ENCODE results near the gene NAALADL2. TPM values are rescaled to one million over a fixed set of nuclear protein-coding genes. Genes with fewer than 3 reads are reported as not detected.
"Not testable (repeated sequence)": the region's sequence is repeated elsewhere in the genome, so short reads cannot be mapped to it uniquely, and the experiment has no call there.

NAALADL2 gene
- polyA plus RNA-seq, 2 donors, result 0.26 to 0.54 TPM

- Histone ChIP-seq H3K36me3 (ENCODE audit: control insufficient read depth in 2 of 2, insufficient read depth in 2 of 2, low read length in 1 of 2) (no peaks in the 10 kb centered on the region), H3K4me1 (ENCODE audit: control insufficient read depth in 2 of 2, insufficient read depth in 2 of 2, low read length in 1 of 2) (no peaks in the 10 kb centered on the region), H3K4me3 (ENCODE audit: low read depth in 1 of 2, low read length in 2 of 2) (no peak overlapping the region), H3K27me3 (ENCODE audit: control insufficient read depth in 1 of 2, insufficient read depth in 2 of 2, low read length in 2 of 2) (no peaks in the 10 kb centered on the region), H3K9me3 (ENCODE audit: control insufficient read depth in 2 of 2, insufficient read depth in 1 of 2, low read depth in 1 of 2, low read length in 1 of 2) (no peaks in the 10 kb centered on the region), H3K27ac (ENCODE audit: low read depth in 2 of 2, low read length in 1 of 2) (no peak overlapping the region)
Observed at GRCh38 chr3:175082631-175083030, 223.5 kb downstream of the NAALADL2 start.

DNA sequence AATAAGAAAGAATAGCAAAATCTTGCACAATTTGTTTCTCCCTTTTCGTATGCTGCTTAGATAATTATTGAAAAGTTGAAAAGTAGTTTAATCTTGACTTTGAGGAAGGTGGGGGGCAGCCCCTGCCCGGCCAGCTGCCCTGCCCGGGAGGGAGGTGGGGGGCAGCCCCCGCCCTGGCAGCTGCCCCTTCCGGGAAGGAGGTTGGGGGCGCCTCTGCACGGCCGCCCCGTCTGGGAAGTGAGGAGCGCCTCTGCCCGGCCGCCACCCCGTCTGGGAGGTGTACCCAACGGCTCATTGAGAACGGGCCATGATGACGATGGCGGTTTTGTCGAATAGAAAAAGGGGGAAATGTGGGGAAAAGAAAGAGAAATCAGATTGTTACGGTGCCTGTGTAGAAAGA lies 228.0 kb downstream of the NAALADL2 start:
- H3K27me3 ChIP-seq (ENCODE audit: control insufficient read depth in 1 of 2, insufficient read depth in 2 of 2, low read length in 2 of 2); H3K4me1 ChIP-seq (ENCODE audit: control insufficient read depth in 2 of 2, insufficient read depth in 2 of 2, low read length in 1 of 2); H3K4me3 ChIP-seq (ENCODE audit: low read depth in 1 of 2, low read length in 2 of 2); H3K27ac ChIP-seq (ENCODE audit: low read depth in 2 of 2, low read length in 1 of 2); H3K36me3 ChIP-seq (ENCODE audit: control insufficient read depth in 2 of 2, insufficient read depth in 2 of 2, low read length in 1 of 2); H3K9me3 ChIP-seq (ENCODE audit: control insufficient read depth in 2 of 2, insufficient read depth in 1 of 2, low read depth in 1 of 2, low read length in 1 of 2): not testable (repeated sequence)
- WGBS, 2 donors, result 92 to 93% methylated on average over 19 of the region's 19 CpGs

GRCh38 chr3:175088766-175089380 lies 229.7 kb downstream of the NAALADL2 start:
- Histone ChIP-seq H3K4me3 (ENCODE audit: low read depth in 1 of 2, low read length in 2 of 2) (no peak overlapping the region), H3K36me3 (ENCODE audit: control insufficient read depth in 2 of 2, insufficient read depth in 2 of 2, low read length in 1 of 2) (no peaks in the 10 kb centered on the region), H3K9me3 (ENCODE audit: control insufficient read depth in 2 of 2, insufficient read depth in 1 of 2, low read depth in 1 of 2, low read length in 1 of 2) (no peaks in the 10 kb centered on the region), H3K27me3 (ENCODE audit: control insufficient read depth in 1 of 2, insufficient read depth in 2 of 2, low read length in 2 of 2) (no peaks in the 10 kb centered on the region), H3K4me1 (ENCODE audit: control insufficient read depth in 2 of 2, insufficient read depth in 2 of 2, low read length in 1 of 2) (no peaks in the 10 kb centered on the region), H3K27ac (ENCODE audit: low read depth in 2 of 2, low read length in 1 of 2) (no peak overlapping the region)
- 78 to 84% methylated on average over 3 of the region's 3 CpGs for WGBS, 2 donors

DNA sequence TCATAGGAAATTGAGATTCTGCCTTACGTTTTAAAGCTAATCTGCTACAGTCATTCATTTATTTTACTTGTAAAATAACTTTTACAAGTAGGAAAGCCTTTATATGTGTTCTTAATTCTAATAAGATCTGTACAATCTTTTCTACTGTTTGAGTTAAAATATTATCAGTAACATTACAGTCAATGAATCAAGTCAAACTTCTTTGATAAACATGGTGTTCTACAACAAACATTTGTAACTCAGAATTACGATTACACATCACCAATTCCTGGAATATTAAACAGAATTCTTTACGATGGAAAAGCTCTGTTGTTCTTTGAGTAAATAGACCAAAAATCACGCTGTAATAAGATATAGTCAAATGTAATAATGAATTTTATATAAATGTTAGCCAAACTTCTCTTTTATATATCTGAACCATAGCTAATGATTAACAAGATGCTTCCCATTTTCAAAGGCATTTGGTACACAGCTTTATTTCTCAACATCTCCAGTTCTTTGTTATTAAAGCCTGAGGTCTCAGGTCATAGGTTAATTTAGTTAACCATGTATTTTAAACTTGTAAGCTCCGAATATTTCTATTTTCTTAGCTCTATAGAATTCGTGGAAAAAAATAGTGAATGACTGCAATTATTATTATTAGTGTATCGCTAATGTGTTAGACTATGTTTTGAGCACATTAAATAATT lies 232.4 kb downstream of the NAALADL2 start:
- WGBS, 2 donors, result 71 to 80% methylated on average over 7 of the region's 7 CpGs
- Histone ChIP-seq H3K27ac (ENCODE audit: low read depth in 2 of 2, low read length in 1 of 2) (no peak overlapping the region), H3K9me3 (ENCODE audit: control insufficient read depth in 2 of 2, insufficient read depth in 1 of 2, low read depth in 1 of 2, low read length in 1 of 2) (no peaks in the 10 kb centered on the region), H3K4me1 (ENCODE audit: control insufficient read depth in 2 of 2, insufficient read depth in 2 of 2, low read length in 1 of 2) (no peaks in the 10 kb centered on the region), H3K4me3 (ENCODE audit: low read depth in 1 of 2, low read length in 2 of 2) (no peak overlapping the region), H3K27me3 (ENCODE audit: control insufficient read depth in 1 of 2, insufficient read depth in 2 of 2, low read length in 2 of 2) (no peaks in the 10 kb centered on the region), H3K36me3 (ENCODE audit: control insufficient read depth in 2 of 2, insufficient read depth in 2 of 2, low read length in 1 of 2) (no peaks in the 10 kb centered on the region)

GRCh38 chr3:175093748-175094147 lies 234.6 kb downstream of the NAALADL2 start:
- no peak overlapping the region for H3K4me3 ChIP-seq (ENCODE audit: low read depth in 1 of 2, low read length in 2 of 2)
- WGBS, 2 donors, result 81 to 85% methylated on average over 3 of the region's 3 CpGs

GRCh38 chr3:175094344-175094743 lies 235.2 kb downstream of the NAALADL2 start:
- no peak overlapping the region for H3K4me3 ChIP-seq (ENCODE audit: low read depth in 1 of 2, low read length in 2 of 2)
- H3K36me3 ChIP-seq (ENCODE audit: control insufficient read depth in 2 of 2, insufficient read depth in 2 of 2, low read length in 1 of 2), result no peaks in the 10 kb centered on the region
- no peaks in the 10 kb centered on the region for H3K9me3 ChIP-seq (ENCODE audit: control insufficient read depth in 2 of 2, insufficient read depth in 1 of 2, low read depth in 1 of 2, low read length in 1 of 2)
- WGBS, 2 donors, result 39 to 59% methylated on average over 2 of the region's 2 CpGs
- no peaks in the 10 kb centered on the region for H3K27me3 ChIP-seq (ENCODE audit: control insufficient read depth in 1 of 2, insufficient read depth in 2 of 2, low read length in 2 of 2)
- no peaks in the 10 kb centered on the region for H3K4me1 ChIP-seq (ENCODE audit: control insufficient read depth in 2 of 2, insufficient read depth in 2 of 2, low read length in 1 of 2)
- no peak overlapping the region for H3K27ac ChIP-seq (ENCODE audit: low read depth in 2 of 2, low read length in 1 of 2)

More at GRCh38 chr3:175093748-175094147, 234.6 kb downstream of the NAALADL2 start:
- H3K4me1 ChIP-seq (ENCODE audit: control insufficient read depth in 2 of 2, insufficient read depth in 2 of 2, low read length in 1 of 2), result no peaks in the 10 kb centered on the region
- H3K9me3 ChIP-seq (ENCODE audit: control insufficient read depth in 2 of 2, insufficient read depth in 1 of 2, low read depth in 1 of 2, low read length in 1 of 2), result no peaks in the 10 kb centered on the region
- H3K27me3 ChIP-seq (ENCODE audit: control insufficient read depth in 1 of 2, insufficient read depth in 2 of 2, low read length in 2 of 2), result no peaks in the 10 kb centered on the region
- no peaks in the 10 kb centered on the region for H3K36me3 ChIP-seq (ENCODE audit: control insufficient read depth in 2 of 2, insufficient read depth in 2 of 2, low read length in 1 of 2)
- no peak overlapping the region for H3K27ac ChIP-seq (ENCODE audit: low read depth in 2 of 2, low read length in 1 of 2)

DNA sequence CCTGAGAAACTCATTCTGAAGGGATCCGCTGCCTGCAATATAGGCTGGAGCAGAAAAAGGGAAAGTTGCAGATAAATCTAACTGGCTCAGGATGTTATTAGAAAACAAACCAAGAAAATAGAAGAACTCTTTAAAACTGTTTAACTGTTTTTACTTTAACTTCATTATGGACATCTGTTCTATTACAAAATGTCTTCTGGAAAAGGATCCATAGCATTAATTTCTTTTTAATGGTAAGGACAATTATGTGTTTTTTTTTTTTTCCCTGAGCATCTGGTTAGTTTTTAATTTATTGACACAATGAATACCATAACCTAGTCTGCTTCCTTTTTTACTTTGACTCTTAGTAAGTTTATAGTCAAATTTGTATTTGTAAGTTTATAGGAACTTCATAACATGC lies 239.5 kb downstream of the NAALADL2 start:
- 96 to 98% methylated on average over 1 of the region's 1 CpG for WGBS, 2 donors
- H3K27ac ChIP-seq (ENCODE audit: low read depth in 2 of 2, low read length in 1 of 2), result no peak overlapping the region

DNA sequence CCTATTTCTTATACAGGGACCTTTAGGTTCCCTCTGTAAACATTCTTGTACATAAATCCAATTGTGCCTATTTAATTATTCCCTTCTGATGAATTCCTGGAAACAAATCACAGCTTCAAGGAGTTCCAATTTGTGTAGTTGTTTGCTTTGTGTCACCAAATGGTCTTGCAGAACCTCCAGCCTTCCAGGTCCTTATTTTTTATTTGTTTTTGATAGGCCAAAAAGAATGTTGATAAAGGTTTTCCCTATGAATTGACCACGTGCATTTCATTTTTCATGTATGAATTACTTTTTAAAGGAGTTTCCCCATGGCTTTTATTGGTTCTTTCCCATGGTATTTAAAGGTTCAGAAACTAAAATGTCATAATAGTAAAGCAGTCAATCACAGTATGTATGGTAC lies 243.0 kb downstream of the NAALADL2 start:
- Histone ChIP-seq H3K4me1 (ENCODE audit: control insufficient read depth in 2 of 2, insufficient read depth in 2 of 2, low read length in 1 of 2) (no peaks in the 10 kb centered on the region), H3K9me3 (ENCODE audit: control insufficient read depth in 2 of 2, insufficient read depth in 1 of 2, low read depth in 1 of 2, low read length in 1 of 2) (no peaks in the 10 kb centered on the region), H3K4me3 (ENCODE audit: low read depth in 1 of 2, low read length in 2 of 2) (no peak overlapping the region), H3K27me3 (ENCODE audit: control insufficient read depth in 1 of 2, insufficient read depth in 2 of 2, low read length in 2 of 2) (no peaks in the 10 kb centered on the region), H3K36me3 (ENCODE audit: control insufficient read depth in 2 of 2, insufficient read depth in 2 of 2, low read length in 1 of 2) (no peaks in the 10 kb centered on the region), H3K27ac (ENCODE audit: low read depth in 2 of 2, low read length in 1 of 2) (no peak overlapping the region)
- 41 to 45% methylated on average over 1 of the region's 1 CpG for WGBS, 2 donors

More for the DNA sequence above, 239.5 kb downstream of the NAALADL2 start:
- H3K36me3 ChIP-seq (ENCODE audit: control insufficient read depth in 2 of 2, insufficient read depth in 2 of 2, low read length in 1 of 2), result no peaks in the 10 kb centered on the region
- no peaks in the 10 kb centered on the region for H3K9me3 ChIP-seq (ENCODE audit: control insufficient read depth in 2 of 2, insufficient read depth in 1 of 2, low read depth in 1 of 2, low read length in 1 of 2)
- H3K4me1 ChIP-seq (ENCODE audit: control insufficient read depth in 2 of 2, insufficient read depth in 2 of 2, low read length in 1 of 2), result no peaks in the 10 kb centered on the region
- no peaks in the 10 kb centered on the region for H3K27me3 ChIP-seq (ENCODE audit: control insufficient read depth in 1 of 2, insufficient read depth in 2 of 2, low read length in 2 of 2)
- no peak overlapping the region for H3K4me3 ChIP-seq (ENCODE audit: low read depth in 1 of 2, low read length in 2 of 2)

GRCh38 chr3:175103298-175103697 lies 244.2 kb downstream of the NAALADL2 start:
- H3K4me1 ChIP-seq (ENCODE audit: control insufficient read depth in 2 of 2, insufficient read depth in 2 of 2, low read length in 1 of 2), result no peaks in the 10 kb centered on the region
- H3K27me3 ChIP-seq (ENCODE audit: control insufficient read depth in 1 of 2, insufficient read depth in 2 of 2, low read length in 2 of 2), result no peaks in the 10 kb centered on the region
- no peaks in the 10 kb centered on the region for H3K9me3 ChIP-seq (ENCODE audit: control insufficient read depth in 2 of 2, insufficient read depth in 1 of 2, low read depth in 1 of 2, low read length in 1 of 2)
- H3K4me3 ChIP-seq (ENCODE audit: low read depth in 1 of 2, low read length in 2 of 2), result no peak overlapping the region
- H3K27ac ChIP-seq (ENCODE audit: low read depth in 2 of 2, low read length in 1 of 2), result no peak overlapping the region
- no peaks in the 10 kb centered on the region for H3K36me3 ChIP-seq (ENCODE audit: control insufficient read depth in 2 of 2, insufficient read depth in 2 of 2, low read length in 1 of 2)

DNA sequence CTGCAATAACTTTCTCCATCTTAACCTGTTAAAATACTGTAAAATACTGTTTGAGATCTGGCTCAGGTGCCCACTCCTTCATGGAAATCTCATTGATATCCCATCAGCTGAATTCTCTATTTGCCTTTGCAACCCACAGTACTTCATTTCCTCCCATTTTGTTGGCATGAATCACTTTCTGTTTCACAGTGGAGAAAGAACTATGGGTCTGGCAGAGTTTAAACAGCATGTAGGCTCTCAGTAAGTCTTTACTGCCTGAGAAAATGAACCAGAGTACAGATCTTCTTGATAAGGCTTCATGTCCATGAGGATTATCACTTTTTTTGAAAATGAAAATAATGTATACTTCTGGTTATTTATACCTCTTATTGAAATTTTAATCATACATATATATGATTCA lies 245.9 kb downstream of the NAALADL2 start:
- Histone ChIP-seq H3K9me3 (ENCODE audit: control insufficient read depth in 2 of 2, insufficient read depth in 1 of 2, low read depth in 1 of 2, low read length in 1 of 2) (no peaks in the 10 kb centered on the region), H3K27ac (ENCODE audit: low read depth in 2 of 2, low read length in 1 of 2) (no peak overlapping the region), H3K4me1 (ENCODE audit: control insufficient read depth in 2 of 2, insufficient read depth in 2 of 2, low read length in 1 of 2) (no peaks in the 10 kb centered on the region), H3K4me3 (ENCODE audit: low read depth in 1 of 2, low read length in 2 of 2) (no peak overlapping the region), H3K27me3 (ENCODE audit: control insufficient read depth in 1 of 2, insufficient read depth in 2 of 2, low read length in 2 of 2) (no peaks in the 10 kb centered on the region), H3K36me3 (ENCODE audit: control insufficient read depth in 2 of 2, insufficient read depth in 2 of 2, low read length in 1 of 2) (no peaks in the 10 kb centered on the region)

All from esophagus (tissue), 2 donors.